Liver (tissue), 9 donors: ENCODE measurements around the gene EIF3K. TPM values are rescaled to one million over a fixed set of nuclear protein-coding genes. Genes with fewer than 3 reads are reported as not detected.

Experiments
- DNase-seq: peaks from one replicate; pipeline ENCODE4 v3.0.0-alpha.2; 2017; ENCODE audit warnings: low spot score
- H3K27ac ChIP-seq, 2 donors: one replicate each; pipeline ENCODE4 v1.7.0; 2013; ENCODE audit warnings: inconsistent platforms in 2 of 2, low read length in 2 of 2, control low read depth in 1 of 2, low read depth in 1 of 2, mild to moderate bottlenecking in 1 of 2
- H3K27me3 ChIP-seq, 4 donors: one replicate each; pipeline versions ENCODE4 v1.6.1 to v1.7.0; 2013; ENCODE audit warnings: low read length in 3 of 4, inconsistent platforms in 1 of 4, mild to moderate bottlenecking in 1 of 4, moderate library complexity in 1 of 4; ENCODE audit not compliant: control insufficient read depth in 4 of 4, insufficient read depth in 4 of 4
- H3K36me3 ChIP-seq, 4 donors: one replicate each; pipeline versions ENCODE4 v1.6.1 to v1.7.0; 2013; ENCODE audit warnings: low read length in 3 of 4, mild to moderate bottlenecking in 3 of 4, low read depth in 1 of 4, moderate library complexity in 1 of 4; ENCODE audit not compliant: control insufficient read depth in 4 of 4, insufficient read depth in 3 of 4
- H3K4me1 ChIP-seq, 4 donors: one replicate each; pipeline versions ENCODE4 v1.6.1 to v1.7.0; 2013; ENCODE audit warnings: low read length in 3 of 4, mild to moderate bottlenecking in 3 of 4, moderate library complexity in 1 of 4; ENCODE audit not compliant: control insufficient read depth in 4 of 4, insufficient read depth in 4 of 4
- H3K4me3 ChIP-seq, 3 donors: one replicate each; pipeline versions ENCODE4 v1.6.1 to v1.7.0; 2013; ENCODE audit warnings: low read length in 3 of 3, control low read depth in 1 of 3, low read depth in 1 of 3, mild to moderate bottlenecking in 1 of 3
- H3K9ac ChIP-seq, 2 donors: one replicate each; pipeline ENCODE4 v1.7.0; 2013; ENCODE audit warnings: low read length in 2 of 2, mild to moderate bottlenecking in 2 of 2, moderate library complexity in 2 of 2, control low read depth in 1 of 2, low read depth in 1 of 2
- H3K9me3 ChIP-seq, 4 donors: one replicate each; pipeline versions ENCODE4 v1.6.1 to v1.7.0; 2013; ENCODE audit warnings: low read length in 3 of 4; ENCODE audit not compliant: control insufficient read depth in 4 of 4
- ATF3 ChIP-seq: IDR thresholded peaks from 2 replicates; pipeline ENCODE4 v1.6.1; 2016; ENCODE audit warnings: antibody characterized with exemption
- CTCF ChIP-seq: fragments of 150-350 bp; IDR thresholded peaks from 2 replicates; pipeline ENCODE4 v1.5.1; 2017; ENCODE audit warnings: improper control_type of control experiment, low read depth, low read length; ENCODE audit not compliant: missing input control
- EGR1 ChIP-seq, 2 donors: IDR thresholded peaks; 2 replicates each; pipeline ENCODE4 v1.6.1; 2016 to 2018; ENCODE audit warnings: antibody characterized with exemption in 2 of 2, low read depth in 2 of 2
- FOXA1 ChIP-seq: IDR thresholded peaks from 2 replicates; pipeline ENCODE4 v1.6.1; 2016; ENCODE audit warnings: antibody characterized with exemption
- FOXA2 ChIP-seq: IDR thresholded peaks from 2 replicates; pipeline ENCODE4 v1.6.1; 2016; ENCODE audit warnings: antibody characterized with exemption
- GABPA ChIP-seq, 2 donors: IDR thresholded peaks in 1 of 2; conservative IDR thresholded peaks in 1 of 2; 2 replicates each; pipeline ENCODE4 v1.6.1; 2016; ENCODE audit warnings: antibody characterized with exemption in 2 of 2, mild to moderate bottlenecking in 1 of 2, moderate library complexity in 1 of 2
- HNF4A ChIP-seq, 2 donors: conservative IDR thresholded peaks; 2 replicates each; pipeline ENCODE4 v1.6.1; 2016; ENCODE audit warnings: antibody characterized with exemption in 2 of 2, mild to moderate bottlenecking in 2 of 2
- HNF4G ChIP-seq: IDR thresholded peaks from 2 replicates; pipeline ENCODE4 v1.6.1; 2016; ENCODE audit warnings: antibody characterized with exemption
- JUND ChIP-seq, 2 donors: IDR thresholded peaks; 2 replicates each; pipeline ENCODE4 v1.6.1; 2016; ENCODE audit warnings: antibody characterized with exemption in 2 of 2
- MAX ChIP-seq: IDR thresholded peaks from 2 replicates; pipeline ENCODE4 v1.6.1; 2016; ENCODE audit warnings: antibody characterized with exemption
- NR2F2 ChIP-seq: IDR thresholded peaks from 2 replicates; pipeline ENCODE4 v1.6.1; 2016; ENCODE audit warnings: antibody characterized with exemption
- RAD21 ChIP-seq, 2 donors: IDR thresholded peaks; 2 replicates each; pipeline ENCODE4 v1.6.1; 2016; ENCODE audit warnings: antibody characterized with exemption in 2 of 2, mild to moderate bottlenecking in 2 of 2
- REST ChIP-seq: IDR thresholded peaks from 2 replicates; pipeline ENCODE4 v1.6.1; 2016; ENCODE audit warnings: antibody characterized with exemption, mild to moderate bottlenecking
- RXRA ChIP-seq, 2 donors: IDR thresholded peaks; 2 replicates each; pipeline ENCODE4 v1.6.1; 2017 to 2018; ENCODE audit warnings: antibody characterized with exemption in 2 of 2, mild to moderate bottlenecking in 1 of 2
- SP1 ChIP-seq: IDR thresholded peaks from 2 replicates; pipeline ENCODE4 v1.6.1; 2018; ENCODE audit warnings: antibody characterized with exemption, mild to moderate bottlenecking
- TAF1 ChIP-seq: conservative IDR thresholded peaks from 2 replicates; pipeline ENCODE4 v1.6.1; 2016; ENCODE audit warnings: antibody characterized with exemption, mild to moderate bottlenecking
- YY1 ChIP-seq: IDR thresholded peaks from 2 replicates; pipeline ENCODE4 v1.6.1; 2016; ENCODE audit warnings: antibody characterized with exemption, mild to moderate bottlenecking
- ZBTB33 ChIP-seq: IDR thresholded peaks from 2 replicates; pipeline ENCODE4 v1.6.1; 2016; ENCODE audit warnings: antibody characterized with exemption
- WGBS: extraction: QIAGEN DNeasy Blood & Tissue Kit; methylation state at CpG from one replicate; pipeline ENCODE4 v1.1.7; 2013; 5-methylcytosine and 5-hydroxymethylcytosine counted together
- polyA plus RNA-seq, 2 donors: library from polyadenylated mRNA; stranded (reverse) in 1 of 2; unstranded in 1 of 2; fragments of 200-250 nt in 1 of 2; fragments of >200 nt in 1 of 2; fragmentation: Nextera tagmentation in 1 of 2; extraction: Ambion mirVana in 1 of 2; gene quantifications; one replicate each; pipeline versions ENCODE4 v1.2.1 to v1.2.3, GENCODE V29; 2013 to 2015
- total RNA-seq, 2 donors: library from RNA; depleted of rRNA; stranded (reverse); fragments of >200 nt; gene quantifications; one replicate each; pipeline ENCODE4 v1.2.3, GENCODE V29; 2014
- donor health status: healthy.
- donor health status: healthy.
- donor health status: healthy.
- donor health status: healthy.
- donor health status: healthy.

EIF3K gene
- total and polyA plus RNA-seq, 4 donors = 118 to 240 (median 151) TPM

GRCh38 chr19:38683393-38684077 is 64.5 kb downstream of the EIF3K start:
- H3K27me3 ChIP-seq = no peaks in the 10 kb centered on the region
- no peak overlapping the region for H3K4me3 ChIP-seq
- no peak for DNase-seq
- no peaks in the 10 kb centered on the region for H3K9me3 ChIP-seq
- H3K27ac ChIP-seq = peak overlapping the region; percentile 88 to 92
- 31% methylated on average over 10 of the region's 10 CpGs for WGBS
- TF ChIP-seq RAD21 (IDR thresholded peaks at IDR 0.05) = peak; percentile 41 to 46
- no peak for TF ChIP-seq ZBTB33
- peak; percentile 85 for TF ChIP-seq ATF3
- peak; percentile 33 for TF ChIP-seq FOXA1
- TF ChIP-seq TAF1 = no peak
- TF ChIP-seq EGR1 (IDR thresholded peaks at IDR 0.05; ENCODE audit: low read depth in 2 of 2) = no peak
- no peak for TF ChIP-seq NR2F2
- peak; percentile 54 to 69 for TF ChIP-seq HNF4A (conservative IDR thresholded peaks at IDR 0.05)
- TF ChIP-seq CTCF = no peak
- TF ChIP-seq HNF4G = no peak
- no peak for TF ChIP-seq MAX
- peak; percentile 72 to 83 for TF ChIP-seq RXRA (IDR thresholded peaks at IDR 0.05)
- peak; percentile 66 for TF ChIP-seq REST
- TF ChIP-seq FOXA2 = peak; percentile 26
- TF ChIP-seq YY1 = peak; percentile 79
- no peak for TF ChIP-seq GABPA (IDR thresholded peaks at IDR 0.05 in 1 of 2, conservative IDR thresholded peaks at IDR 0.05 in 1 of 2)
- peak; percentile 98 to 99 for TF ChIP-seq JUND (IDR thresholded peaks at IDR 0.05)
- TF ChIP-seq SP1 = peak; percentile 65
- peak overlapping the region; percentile 21 to 78 for H3K9ac ChIP-seq
- peaks cover 27 to 63% (median 44%) of the 10 kb centered on the region in 4 donors for H3K4me1 ChIP-seq
- H3K36me3 ChIP-seq = peaks cover 0 to 3% (median 0%) of the 10 kb centered on the region in 4 donors
